ENCODE measurements around the gene KRTAP5-6.

KRTAP5-6 gene, protein sequence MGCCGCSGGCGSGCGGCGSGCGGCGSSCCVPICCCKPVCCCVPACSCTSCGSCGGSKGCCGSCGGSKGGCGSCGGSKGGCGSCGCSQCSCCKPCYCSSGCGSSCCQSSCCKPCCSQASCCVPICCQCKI

DNA sequence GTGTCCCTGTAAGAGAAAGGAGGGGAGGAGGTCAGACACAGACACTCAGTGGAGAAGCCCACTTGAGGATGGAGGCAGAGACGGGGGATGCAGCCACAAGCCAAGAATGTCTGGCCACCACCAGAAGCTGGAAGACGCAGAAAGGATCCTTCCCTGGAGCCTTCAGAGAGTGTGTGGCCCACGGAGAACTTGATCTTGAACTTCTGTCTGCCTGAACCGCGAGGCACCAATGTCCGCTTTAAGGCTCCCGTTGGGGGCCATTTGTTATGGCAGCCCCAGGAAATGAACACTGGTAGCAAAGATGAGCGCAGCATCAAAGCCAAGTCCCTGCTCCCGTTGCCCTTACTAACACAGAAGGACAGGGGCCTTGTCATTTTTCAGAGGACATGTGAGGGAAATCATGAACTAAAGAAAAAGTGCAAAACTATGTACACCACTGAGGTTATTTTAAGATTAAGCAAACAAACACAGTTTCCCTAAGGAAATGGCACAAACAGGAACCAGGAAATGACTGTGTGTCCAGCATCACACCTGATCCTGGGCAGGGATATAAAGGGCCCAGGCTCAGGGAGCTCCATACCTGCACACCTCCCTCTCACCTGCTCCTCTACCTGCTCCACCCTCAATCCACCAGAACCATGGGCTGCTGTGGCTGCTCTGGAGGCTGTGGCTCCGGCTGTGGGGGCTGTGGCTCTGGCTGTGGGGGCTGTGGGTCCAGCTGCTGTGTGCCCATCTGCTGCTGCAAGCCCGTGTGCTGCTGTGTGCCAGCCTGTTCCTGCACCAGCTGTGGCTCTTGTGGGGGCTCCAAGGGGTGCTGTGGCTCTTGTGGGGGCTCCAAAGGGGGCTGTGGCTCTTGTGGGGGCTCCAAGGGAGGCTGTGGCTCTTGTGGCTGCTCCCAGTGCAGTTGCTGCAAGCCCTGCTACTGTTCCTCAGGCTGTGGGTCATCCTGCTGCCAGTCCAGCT lies at the start of gene KRTAP5-6:
TSS of gene KRTAP5-6 (plus strand) at position 588 of the 963 bp plus-strand sequence. CDS start at position 639, 51 bp downstream.
- no peak for DNase-seq (ENCODE audit: low read depth)

DNA sequence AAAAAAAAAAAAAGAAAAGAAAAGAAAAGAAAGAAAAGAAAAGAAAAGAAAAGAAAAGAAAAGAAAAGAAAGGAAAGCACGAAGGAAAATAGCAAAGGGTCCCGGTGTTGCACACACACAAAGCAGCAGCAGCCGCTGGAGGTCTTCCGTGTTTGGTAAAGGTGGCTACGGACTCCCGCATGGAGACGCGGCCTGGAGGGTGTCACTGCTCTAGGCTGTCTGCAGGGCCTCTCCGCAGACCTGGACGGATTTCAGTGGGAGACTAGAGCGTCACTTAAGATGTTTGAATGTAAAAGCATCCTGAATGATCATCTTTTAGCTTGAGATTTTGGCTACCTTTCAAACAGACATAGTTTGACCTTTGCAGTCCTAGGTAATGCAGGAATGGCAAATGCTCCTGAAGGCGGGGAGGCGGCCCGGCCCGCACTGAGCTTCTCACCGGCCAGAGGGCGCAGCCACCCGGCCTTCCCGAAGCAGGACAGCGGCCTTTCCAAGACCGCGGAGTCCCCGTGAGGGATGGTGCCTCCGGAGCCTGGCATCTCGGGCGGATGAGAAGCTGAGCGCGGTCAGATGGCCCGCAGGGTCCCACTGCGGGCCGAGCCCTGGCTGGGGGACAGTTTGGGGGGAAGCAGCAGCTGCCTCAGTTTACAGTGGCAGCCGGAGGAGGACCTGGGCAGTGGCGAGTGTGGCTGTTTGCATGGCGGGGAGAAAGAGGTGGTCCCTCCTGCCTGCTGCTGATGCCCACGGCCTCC lies 48.9 kb upstream of the KRTAP5-6 start:
- DNase-seq (ENCODE audit: low read depth): no peak

DNA sequence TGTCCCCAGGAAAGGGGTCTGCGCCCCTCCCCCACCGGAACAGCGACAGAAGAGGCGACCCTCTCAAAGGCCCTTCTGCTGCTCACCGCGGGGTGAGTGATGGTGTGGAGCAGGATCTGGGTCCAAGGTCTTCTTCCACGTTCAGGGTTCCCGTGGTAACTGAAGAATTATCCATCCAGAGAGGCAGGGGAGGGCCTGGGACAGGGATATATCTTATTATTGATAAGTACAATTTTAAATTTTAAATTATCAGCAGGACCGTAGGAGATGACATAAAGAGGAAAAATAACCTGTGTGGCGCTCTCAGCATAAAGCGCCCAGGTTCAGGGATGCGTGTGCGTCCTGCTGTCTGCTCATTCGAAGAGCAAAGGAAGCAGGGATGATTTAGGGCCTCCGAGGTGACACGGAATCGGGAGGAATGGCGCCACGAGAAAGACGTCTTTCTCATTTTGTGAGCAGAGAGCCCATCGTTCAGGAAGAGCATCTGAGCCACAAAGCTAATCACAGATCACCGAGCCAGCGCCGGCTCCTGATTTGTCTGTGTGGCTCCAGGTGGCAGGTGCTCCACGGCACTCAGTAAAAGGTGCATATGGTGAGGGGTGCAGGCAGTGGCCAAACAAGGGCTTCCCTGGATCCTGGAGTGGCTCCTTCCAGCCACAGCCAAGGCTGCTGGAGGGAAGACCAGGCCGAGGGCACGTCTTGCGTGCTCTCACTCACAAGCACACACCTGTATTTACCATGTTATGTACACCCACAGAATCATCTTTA lies 48.2 kb upstream of the KRTAP5-6 start:
- no peak for DNase-seq (ENCODE audit: low read depth)

DNA sequence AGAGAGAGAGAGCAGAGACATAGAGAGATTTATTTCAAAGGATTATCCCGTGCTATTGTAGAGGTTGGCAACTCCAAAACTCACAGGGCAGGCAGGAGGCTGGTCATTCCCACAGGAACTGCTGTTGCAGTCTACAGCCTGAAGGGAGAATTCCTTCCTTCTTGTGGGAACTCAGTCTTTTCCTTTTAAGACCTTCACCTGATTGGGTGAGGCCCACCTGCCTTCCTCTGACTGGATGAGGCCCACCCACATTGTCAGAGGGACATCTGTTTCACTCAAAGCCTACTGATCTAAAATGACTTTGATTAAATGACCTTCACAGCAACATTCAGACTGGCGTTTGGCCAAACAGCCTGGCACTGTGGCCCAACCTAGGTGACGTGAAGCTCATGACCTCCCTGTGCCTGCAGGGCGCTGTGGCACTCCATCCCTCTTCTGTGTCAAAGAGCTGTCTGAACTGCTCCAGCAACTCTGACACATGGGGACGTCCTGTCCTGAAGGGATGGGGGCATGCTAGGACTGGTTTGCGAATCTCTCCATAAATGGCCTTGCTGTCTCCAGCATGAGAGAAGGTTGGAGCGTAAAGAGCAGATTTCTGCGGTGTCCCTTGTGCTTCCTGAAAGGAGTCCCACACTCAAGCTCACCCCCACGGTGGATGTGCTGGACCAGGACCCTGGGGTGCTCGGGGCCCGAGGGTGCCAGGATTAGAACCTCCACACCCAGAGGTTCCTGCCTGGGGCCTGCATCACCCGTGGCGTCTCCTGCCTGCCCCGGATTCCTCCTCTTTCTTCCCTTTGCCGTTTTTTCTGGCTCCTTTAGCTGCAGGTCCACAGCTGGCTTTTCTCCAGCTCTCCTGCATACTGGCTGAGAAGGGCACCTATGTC lies 46.7 kb upstream of the KRTAP5-6 start:
- no peak for DNase-seq (ENCODE audit: low read depth)

DNA sequence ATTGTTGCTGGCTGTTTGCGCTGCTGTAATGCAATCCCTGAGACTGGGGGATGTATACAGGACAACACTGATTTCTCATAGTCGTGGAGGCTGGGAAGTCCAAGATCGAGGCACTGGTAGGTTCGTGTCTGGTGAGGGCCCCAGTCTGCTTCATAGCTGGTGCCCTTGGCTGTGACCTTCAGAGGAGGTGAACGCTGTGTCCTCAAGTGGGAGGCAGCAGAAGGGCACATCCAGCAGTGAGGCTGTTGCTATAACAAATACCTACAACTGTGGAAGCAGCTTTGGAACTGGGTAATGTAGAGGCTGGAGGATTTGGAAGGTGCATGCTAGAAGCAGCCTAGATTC lies 46.1 kb upstream of the KRTAP5-6 start:
- no peak for DNase-seq (ENCODE audit: low read depth)

DNA sequence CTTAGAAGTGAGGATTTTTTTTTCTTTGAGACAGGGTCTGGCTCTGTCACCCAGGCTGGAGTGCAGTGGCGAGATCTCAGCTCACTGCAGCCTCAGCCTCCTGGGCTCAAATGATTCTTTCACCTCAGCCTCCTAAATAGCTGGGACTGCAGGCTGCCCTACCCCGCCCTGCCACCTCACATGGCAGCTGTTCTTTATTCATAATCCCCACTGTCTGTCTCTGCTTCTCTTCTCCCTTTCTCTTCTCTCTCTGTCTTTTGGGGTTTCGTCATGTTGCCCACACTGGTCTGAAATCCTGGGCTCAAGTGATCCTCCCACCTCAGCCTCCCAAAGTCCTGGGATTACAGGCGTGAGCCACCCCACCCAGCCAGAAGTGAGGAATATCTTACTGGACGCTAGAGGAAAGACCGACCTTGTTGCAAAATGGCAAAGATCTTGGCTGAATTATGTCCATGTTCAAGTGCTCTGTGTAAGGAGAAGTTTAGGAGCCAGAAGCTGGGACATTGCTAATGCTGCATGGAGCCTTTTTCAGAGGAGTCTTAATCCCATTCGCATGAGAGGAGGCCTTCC lies 45.5 kb upstream of the KRTAP5-6 start:
- no peak for DNase-seq (ENCODE audit: low read depth)

DNA sequence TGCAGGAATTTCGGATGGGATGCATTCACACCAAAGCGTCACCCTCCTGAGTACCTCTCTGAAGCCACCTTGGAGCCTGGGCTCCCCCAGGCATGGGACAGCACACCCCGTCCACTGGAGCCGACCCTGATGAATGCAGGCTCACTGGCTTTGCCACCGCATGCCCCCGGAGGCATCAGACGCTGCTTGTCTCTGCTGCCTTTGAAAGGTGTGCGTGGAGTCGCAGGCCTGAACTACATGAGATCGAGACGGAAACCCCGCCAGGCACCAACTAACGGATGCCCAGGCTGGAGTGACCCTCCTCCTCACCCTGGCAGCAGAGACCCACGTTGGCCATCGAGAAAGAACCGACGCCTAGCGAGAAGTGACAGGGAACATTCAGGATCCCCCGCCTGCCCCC lies 45.0 kb upstream of the KRTAP5-6 start:
- DNase-seq (ENCODE audit: low read depth): no peak

DNA sequence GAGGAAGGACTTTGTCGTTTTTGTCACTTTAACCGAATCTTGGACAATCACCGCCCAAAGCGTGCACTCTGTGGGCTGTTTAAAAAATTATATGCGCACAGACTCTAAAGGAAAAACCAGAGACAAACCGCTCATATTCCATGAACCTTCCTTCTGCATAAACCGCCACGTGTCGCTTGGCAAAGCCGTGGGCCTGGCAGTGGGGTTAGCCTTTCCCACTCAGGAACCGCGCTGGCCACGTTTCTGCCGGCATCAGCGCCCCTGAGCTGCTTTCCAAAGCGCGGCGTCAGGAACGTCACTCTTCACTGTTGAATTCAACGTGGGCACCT lies 44.6 kb upstream of the KRTAP5-6 start:
- no peak for DNase-seq (ENCODE audit: low read depth)

DNA sequence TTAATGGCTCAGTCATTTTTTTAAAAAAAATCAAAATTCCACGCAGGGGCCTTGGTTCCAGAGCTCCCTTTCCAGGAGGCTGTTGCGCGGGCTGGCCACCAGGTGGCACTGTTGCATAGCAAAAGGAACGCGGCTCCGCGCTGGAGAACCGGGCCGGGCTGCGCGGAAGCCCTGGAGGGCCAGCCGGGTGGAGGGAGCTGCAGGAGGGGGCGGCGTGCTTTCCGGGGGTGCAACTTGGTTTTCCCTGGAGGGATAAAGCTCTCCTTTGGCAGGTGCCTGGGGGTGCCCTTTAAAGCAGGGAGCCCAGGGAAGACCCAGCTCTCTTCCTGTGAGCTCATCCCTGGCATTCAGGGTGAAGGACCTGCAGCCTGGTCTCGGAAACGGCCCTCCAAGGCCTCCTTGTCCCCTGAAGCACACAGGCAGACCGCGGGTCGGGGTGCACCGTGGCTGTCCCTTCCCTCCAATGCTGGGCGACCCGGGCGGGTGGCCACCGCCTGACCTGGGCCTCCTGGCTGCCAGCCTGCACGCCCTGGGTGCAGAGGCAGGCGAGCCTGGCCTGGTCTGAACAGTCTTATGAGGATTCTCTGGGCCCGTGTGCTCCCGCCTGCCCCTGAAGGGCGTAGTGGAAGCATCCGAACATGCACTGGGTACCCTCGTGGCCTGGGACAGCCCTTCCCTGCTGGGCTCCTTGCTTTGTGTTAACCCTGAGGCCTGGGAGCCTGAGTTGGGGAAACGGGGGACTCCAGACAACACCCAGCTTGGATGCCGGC lies 44.0 kb upstream of the KRTAP5-6 start:
- peak; percentile 19 for DNase-seq (ENCODE audit: low read depth)

DNA sequence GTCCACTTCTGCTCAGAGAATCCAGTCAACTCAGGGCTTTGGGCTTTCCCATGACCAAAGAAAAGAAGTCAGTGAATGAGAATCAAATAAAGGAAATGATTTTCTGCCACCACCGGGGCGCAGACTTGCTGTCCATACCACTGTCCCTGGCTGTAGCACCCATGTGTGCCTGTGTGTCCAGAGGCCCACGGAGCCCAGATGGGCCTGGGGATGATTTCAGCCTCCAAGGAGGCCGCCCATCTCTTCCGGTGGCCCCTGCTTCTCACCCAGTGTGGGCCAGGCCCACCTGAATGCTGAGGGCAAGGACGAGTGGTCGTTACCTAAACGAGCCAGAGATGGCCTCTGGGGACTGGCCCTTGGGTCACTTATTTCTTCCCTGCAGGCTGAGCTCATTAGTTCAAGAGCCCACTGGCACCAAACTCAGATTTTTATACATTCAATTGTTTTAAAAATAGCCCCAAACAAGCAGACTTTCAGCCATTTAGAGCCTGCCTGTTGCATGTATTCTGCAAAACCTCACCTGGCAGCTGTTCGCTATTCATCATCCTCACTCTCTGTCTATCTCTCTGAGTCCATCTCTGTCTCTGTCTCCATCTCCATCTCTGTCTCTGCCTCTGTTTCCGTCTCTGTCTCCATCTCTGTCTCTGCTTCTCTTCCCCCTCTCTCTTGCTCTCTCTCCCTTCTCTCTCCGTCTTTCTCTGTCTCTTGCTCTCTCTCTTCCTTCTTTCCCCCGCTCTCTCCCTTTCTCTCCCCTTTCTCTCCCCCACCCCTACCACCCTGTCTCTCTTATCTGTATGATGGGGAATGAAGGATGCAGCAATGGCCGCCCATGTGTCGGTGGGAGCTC lies 43.2 kb upstream of the KRTAP5-6 start:
- no peak for DNase-seq (ENCODE audit: low read depth)

DNA sequence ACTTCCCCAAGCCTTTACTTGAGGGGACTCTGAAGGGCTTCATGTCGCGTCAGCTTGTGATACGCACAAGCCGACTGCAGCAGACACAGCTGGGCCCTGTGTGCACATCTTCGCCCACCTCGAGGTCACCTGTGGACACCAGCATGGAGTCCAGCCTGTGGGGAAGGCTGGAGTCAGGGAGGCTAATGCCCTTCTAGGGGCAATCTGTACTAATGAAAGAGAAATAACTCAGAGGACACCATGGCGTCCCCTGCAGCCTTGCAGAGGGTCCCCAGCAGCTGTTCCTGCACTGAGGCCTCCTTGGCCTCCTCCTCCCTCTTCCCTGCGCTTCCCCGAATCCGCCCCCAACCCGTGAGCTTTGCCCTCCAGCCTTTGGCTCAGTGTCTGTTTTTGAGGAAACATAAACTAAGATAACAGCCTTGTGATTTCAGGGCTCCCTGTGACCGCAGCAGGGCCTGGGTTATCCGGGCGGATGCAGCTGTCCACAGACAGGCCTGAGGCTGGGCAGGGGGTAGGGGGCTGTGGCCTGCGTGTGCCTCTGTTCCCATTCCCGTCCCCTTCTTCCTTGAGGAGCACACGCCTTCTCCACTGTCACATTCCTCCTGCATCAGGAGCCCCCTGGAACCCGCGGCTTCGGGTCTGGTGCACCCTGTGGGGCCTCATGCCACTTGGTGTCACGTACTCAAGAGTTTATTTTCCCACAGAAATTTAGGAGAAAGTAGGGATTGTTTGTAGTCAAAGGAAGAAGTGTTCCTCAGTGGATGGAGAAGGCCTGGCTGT lies 42.4 kb upstream of the KRTAP5-6 start:
- DNase-seq (ENCODE audit: low read depth): no peak

DNA sequence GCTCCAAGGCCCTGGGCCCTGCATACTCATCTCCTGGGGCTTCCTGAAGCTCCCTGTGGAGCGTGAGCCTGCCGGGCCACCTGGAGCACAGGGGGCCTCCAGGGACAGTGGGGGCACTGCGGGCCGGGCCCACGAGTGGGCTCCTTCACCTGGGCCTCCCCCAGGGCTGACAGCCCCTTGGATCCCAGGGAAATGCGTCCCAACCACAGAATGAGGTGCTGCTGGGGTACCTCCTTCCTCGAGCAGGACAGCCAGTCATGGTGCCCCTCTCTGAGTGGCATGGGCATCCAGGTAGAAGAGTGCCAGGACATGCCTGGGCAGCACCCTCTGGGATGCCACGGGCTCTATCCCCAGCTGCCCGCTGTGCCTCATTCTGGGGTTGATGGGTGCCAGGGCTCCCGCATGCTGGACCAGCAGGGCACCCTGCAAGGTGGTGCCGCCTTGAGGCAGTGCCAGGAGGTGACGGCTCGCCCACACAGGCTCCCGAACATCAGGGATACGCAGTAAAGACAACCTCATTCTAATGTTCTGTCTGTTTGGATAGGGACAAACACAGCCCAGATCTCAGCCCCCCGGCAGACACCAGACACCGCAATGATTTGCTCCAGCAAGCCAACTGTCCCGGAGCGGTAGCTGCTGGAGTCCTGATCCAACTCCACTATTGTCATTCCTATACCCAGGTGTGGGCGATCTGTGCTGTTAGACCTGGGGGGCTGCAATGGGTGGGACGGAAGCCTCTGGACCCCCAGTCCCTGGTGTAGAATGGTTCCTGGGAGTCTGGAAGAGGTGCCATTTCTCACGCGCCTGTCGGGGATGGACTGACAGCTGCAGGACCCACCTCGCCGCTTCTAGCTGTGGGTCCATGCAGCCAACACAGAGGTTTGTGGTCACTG lies 41.6 kb upstream of the KRTAP5-6 start:
- no peak for DNase-seq (ENCODE audit: low read depth)

DNA sequence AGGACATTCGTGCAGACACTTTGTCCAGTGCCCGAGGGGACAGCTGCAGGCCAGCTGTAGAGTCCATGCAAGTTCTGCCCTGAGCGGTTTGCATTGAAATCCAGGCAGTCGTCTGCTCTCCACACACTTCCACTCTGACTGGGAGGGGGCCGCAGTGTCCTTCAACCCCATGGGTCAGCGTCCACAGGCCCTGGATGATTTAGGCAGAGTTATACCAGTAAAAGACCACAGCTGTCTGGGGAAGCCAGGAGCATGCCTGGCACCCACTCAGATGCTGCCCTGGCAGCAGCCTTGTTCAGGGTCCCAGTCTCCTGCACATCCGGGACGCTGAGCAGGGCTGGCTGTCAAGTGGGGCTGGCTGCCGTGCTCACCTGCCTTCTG lies 40.9 kb upstream of the KRTAP5-6 start:
- DNase-seq (ENCODE audit: low read depth): no peak

DNA sequence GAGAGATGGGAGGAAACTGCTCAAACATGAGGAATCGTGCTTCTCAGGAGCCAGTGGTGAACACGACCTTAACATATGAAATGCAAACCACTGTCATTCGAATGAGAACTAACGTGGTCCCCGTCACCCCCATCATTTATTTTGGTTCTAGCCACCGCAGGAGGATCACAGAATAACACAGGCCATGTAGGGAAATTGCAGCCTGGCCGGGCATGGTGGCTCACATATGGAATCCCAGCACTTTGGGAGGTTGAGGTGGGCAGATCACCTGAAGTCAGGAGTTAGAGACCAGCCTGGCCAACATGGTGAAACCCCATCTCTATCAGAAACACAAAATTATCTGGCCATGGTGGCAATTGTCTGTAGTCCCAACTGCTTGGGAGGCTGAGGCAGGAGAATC lies 40.3 kb upstream of the KRTAP5-6 start:
- DNase-seq (ENCODE audit: low read depth): no peak

DNA sequence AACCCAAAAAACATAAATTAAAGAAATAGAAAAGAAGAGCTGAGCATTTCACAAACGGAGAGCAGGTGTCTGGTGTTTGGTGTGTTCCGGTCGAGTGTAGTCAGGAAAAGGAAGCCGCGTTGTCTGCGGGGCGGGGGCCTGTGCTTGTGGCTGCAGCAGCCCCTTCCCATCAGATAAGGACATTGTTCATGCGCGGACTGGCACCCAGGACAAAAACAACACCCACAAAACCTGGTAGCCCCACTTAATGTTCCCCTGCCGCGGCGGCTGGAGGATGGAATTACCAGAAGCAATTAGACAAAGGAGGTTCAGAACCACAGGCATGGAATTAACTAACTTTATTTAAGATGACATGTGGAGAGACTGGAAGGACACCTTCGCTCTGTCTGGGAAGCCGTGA lies 37.5 kb upstream of the KRTAP5-6 start:
- DNase-seq (ENCODE audit: low read depth): no peak

DNA sequence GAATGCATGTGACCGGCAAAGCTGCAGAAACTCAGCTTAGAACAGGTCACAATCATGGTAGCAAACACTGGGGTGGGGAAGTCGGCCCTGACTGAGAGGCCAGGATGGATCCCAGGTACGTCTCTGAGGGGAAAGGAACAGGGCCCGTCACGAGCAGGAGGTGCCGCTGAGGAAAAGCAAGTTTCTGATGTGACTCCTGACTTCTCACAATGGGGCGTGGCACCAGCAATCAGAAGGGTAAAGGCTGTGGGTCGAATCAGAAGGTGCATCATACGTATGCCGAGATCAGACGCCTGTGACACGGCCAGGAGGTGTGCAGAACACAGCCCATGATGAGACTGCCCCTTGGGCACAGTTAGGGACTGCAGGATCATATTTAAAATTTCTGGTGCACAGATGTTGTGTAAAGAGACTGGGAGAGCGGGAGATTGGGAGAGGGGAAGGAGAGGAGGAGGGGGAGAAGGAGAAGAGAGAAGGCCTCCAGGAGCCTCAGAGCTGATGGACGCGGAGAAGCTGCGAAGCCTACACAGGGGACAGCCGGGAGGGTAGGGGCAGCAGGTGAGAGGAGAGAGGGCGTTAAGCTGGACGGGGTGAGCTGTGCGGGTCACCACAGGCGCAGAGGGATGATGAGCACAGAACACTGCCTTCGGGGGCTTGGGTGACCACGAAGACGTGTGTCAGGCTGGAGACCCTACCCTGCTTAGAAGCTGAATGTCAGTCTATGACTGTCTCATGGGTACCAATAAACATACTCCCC lies 36.7 kb upstream of the KRTAP5-6 start:
- no peak for DNase-seq (ENCODE audit: low read depth)

Measured in GM04504 (cell line).